NCI-H345 (cell line): ENCODE results near the gene TPTE2.
"Not testable (repeated sequence)": the region's sequence is repeated elsewhere in the genome, so short reads cannot be mapped to it uniquely, and the experiment has no call there.

Source experiments
- DNase-seq: peaks from one replicate; lab custom pipeline; 2025; lab: John Stamatoyannopoulos, UW

Gene TPTE2

DNA sequence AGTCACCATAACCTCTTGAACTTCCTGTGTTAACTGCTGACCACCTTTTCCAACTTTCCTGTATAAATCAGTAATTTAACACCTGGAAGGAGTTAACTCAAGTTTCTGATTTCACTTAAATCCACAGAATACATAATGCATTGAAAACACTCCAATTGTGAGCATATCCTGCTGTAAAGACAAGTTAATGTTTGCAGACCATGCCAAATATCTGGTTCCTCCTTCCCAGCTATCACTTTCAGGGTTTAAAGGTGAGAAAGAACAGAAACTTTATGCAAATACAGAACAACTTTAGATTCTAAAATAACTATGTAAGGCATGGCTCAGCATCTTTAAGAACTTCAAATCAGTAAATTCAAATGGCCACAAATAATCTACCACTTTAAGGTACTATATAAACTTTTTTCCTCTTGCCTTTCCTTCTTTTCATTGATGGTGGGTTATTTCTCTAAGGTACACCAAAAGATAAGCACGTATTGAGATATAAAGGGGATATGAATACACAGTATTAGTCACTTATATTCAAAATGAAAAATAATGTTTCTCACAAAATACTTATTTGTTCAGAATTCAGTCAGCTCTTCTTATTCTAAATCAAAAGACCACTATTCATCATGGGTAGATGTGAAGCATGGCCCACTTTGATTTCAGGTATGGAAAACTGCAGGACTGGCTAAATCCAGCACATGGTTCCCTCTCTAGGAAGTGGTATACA is 6.6 kb upstream of the TPTE2 start:
- DNase-seq, result no peak

DNA sequence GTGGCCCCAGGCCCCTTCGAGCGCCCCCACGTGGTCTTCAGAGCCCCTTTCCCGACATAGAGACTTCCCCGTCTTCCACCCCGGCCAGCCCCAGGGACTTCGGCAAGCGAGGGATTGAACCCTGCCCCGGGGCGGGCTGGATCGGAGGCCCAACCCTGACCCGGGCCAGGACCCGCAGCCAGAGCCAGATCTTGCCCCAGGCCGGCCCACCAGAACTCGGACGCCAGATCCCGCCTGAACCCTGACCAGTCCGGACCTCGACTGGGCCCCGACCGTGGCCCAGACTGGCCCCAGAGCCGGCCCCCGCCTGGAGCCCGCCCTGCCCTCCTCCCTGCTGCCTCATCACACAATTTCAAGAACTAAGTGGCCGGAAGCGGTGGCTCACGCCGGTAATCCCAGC is 253 bp upstream of the TPTE2 start:
- no peak for DNase-seq

DNA sequence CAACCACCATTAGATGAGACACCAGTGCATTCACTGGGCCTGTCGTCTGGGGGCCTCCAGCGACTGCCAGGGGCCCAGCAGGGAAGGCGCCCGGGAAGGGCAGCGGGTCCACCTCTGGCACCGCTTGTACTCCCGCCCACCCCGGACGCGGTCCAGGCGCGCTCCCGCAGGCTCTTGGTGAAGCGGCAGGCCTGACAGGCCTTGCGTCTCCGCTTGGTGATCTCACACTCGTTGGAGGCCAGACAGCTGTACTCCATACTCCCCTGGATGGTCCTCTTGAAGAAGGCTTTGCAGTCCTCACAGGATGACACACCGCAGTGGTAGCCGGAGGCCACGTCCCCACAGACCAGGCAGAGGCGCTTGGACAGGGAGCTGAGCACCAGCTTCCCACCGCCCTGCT is 660 bp downstream of the TPTE2 start:
- not testable (repeated sequence) for DNase-seq

DNA sequence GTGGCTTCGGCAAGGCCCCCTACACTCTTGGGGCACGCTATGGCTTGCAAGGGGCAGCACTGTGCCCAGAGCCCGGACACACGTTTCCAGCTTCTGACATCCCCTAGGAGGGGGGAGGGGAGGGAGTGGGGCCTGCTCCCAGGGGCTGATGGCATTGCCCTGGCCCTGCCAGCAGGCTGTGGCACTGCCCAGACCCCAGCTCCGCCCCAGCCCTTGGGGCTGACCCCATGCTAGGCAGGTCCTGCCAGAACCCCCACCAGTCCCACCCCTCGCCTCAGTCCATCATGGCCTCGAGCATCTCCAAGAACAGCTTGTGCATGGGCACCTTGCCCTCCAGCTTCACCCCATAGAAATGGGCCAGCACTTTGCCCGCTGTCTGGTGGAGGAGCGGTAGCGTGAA is 1.6 kb downstream of the TPTE2 start:
- DNase-seq, result not testable (repeated sequence)

DNA sequence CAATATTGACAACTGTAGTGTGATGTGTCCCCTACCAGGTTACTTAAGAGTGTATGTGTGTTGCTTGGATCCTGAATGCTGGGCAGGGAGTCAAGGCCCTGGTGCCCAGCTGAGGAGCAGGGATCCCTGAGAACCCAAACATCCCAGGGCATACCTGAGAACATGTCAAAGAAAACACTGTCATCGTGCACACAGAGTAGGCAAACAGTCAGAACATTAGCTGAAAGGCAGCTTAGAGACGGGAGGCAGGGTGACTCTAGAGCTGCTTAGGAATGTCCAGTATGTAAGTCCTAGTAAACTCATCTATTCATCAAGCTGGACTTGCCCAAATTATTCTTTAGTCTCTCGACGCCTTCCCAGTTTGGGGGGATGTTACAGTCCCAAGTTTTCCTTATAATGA is 4.0 kb downstream of the TPTE2 start:
- not testable (repeated sequence) for DNase-seq

DNA sequence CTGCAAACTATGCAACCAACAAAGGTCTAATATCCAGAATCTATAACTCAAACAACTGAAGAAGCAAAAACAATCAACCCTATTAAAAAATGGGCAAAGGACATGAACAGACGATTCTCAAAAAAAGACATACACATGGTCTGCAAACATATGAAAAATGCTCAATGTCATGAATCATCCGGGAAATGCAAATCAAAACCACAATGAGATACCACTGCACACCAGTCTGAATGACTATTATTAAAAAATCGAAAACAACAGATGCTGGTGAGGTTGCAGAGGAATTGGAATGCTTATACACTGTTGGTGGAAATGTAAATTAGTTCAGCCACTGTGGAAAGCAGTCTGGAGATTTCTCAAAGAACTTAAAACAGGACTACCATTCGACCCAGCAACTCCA is 12.1 kb downstream of the TPTE2 start:
- not testable (repeated sequence) for DNase-seq

DNA sequence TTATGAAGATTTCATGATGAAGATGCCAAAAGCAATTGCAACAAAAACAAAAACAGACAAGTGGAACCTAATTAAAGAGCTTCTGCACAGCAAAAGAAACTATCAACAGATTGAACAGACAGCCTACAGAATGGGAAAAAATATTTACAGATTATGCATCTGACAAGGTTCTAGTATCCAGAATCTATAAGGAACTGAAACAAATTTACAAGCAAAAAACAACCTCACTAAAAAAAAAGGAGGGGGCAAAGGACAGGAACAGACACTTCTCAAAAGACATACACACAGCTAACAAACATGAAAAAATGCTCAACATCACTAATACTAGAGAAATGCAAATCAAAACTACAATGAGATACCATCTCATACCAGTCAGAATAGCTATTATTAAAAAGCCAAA is 35.7 kb downstream of the TPTE2 start:
- not testable (repeated sequence) for DNase-seq

DNA sequence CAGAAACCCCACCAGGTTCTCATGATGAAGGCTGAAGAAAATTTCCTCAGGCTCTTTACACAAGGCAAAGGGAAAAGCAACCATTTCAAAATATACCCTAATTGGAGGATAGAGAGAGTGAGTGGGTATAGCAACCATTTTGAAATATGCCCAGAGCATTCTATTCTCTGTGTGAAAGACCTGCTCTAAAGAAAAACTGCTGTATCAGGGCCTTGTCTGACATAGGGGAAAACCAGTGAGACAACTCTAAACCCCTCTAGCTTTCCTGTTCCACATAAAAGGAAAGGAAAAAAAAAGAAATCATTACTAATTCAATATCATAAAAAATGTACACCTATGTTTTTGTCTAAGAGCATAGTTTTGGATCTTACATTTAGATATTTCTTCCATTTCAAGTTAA is 42.3 kb downstream of the TPTE2 start:
- no peak for DNase-seq

DNA sequence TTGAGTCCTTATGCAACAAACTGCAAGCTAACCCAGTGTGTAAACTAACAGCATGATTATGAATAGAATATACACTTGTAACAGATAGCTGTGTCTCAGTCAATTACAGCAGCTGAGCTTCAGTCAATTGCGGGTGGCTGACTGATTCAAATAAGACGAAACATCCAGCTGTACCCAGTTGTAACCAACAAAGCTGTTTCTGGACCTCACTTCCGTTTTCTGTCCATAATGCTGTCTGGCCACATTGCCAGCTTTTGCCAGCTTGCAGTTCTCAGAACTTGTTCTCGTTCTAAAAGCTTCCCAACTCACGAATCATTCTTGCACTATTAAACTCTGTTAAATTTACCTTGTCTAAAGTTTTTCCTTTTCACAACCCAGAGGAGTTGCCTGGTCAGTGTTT is 53.7 kb downstream of the TPTE2 start:
- not testable (repeated sequence) for DNase-seq

DNA sequence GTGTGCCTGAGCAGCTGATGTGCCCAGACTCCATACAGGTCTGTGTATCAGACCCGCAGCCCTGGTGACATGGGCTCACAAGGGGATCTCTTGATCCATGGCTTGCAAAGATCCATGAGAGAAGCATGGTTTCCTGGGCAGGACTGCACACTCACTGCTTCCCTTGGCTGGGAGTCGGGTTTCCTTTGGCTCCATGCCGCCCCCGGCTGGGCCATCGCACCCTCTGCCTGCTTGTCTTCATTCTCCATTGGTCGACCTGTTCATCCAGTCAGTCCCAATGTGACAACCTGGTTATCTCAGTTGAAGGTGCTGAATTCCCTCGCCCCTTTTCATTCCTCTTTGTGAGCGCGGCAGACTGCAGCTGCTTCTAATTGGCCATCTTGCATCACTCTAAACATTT is 101.2 kb downstream of the TPTE2 start:
- DNase-seq, result not testable (repeated sequence)

DNA sequence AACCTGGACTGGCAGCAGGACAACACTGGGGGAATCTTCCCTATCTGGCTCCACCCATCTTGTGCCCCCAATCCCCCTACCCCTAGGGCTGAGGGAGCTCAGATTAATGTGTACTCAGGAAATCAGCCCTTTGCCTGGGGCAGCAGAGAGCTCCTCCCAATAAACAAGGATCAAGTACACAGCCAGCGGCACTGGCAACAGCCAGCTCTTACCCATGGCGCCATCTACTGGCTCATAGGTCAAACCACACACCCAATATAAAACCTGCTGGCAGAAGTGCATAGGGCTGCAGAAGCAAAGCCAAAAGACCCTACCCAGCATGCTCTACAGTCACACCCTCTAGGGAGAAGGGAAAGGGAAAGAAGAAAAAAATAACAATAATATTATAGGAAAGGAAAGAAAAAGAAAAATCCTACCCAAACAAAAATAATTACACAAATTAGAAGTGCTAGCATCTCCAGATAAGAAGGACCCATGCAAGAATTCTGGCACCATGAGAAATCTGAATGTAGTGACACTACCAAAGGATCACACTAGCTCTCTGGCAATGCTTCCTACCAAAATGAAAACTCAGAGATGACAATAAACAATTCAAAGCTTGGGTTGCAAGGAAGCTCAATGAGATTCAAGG is 122.2 kb downstream of the TPTE2 start:
- DNase-seq, result peak; percentile 17

DNA sequence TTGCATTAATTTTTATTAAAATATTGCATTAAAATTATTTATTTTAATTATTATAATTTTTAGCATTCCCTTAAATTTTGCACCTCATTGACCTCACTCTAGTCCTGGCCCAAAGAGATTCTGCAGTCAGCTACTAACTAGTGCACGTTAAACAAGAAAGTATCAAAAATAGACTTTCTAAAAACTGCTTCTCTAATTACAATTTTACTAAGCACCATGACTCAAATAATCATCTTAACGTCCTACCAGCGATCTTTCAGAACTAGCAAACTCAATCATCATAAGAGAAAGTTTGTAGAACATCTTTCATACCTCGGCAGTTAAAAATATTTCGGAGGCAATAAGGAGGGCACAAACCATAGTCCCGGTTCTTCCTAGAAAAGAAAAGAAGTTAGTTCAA is 123.6 kb downstream of the TPTE2 start:
- not testable (repeated sequence) for DNase-seq

DNA sequence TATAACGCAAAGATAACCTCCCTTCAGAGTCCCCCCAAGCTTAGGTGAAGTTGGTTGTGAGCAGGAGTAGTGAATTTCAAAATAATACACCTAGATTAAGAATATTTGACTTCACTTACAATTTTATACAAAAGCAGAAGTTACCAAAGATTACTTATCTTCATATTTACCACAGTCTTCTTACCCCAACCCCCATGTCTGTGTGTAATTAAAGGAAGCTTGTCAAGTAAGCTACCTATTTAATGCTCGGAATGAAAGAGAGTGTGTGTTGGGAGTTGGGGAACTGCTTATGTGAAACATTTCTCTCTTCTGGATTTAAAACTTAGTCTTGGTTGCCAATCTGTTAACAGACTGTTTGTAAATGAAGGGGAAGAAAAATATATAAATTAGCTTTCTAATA is 139.1 kb downstream of the TPTE2 start:
- not testable (repeated sequence) for DNase-seq

DNA sequence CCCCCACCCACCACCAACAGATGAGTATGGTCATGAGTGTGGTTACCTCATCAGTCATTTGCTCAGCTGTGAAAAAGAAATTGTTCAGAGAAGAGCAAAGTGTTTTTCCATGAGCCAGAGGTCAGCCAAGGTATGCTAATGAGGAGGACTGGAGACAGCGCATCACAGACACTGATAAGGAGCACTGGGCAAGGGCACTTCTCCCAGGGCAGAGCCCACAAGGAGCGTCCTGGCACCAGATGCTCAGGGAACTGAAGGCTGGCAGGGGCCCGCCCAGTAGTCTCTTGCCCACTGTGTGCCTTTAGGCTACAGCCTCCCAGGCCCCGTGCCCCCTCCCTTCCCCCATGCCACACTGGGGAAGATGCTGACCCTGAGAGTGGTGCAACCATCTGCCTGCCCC is 148.8 kb downstream of the TPTE2 start:
- not testable (repeated sequence) for DNase-seq

DNA sequence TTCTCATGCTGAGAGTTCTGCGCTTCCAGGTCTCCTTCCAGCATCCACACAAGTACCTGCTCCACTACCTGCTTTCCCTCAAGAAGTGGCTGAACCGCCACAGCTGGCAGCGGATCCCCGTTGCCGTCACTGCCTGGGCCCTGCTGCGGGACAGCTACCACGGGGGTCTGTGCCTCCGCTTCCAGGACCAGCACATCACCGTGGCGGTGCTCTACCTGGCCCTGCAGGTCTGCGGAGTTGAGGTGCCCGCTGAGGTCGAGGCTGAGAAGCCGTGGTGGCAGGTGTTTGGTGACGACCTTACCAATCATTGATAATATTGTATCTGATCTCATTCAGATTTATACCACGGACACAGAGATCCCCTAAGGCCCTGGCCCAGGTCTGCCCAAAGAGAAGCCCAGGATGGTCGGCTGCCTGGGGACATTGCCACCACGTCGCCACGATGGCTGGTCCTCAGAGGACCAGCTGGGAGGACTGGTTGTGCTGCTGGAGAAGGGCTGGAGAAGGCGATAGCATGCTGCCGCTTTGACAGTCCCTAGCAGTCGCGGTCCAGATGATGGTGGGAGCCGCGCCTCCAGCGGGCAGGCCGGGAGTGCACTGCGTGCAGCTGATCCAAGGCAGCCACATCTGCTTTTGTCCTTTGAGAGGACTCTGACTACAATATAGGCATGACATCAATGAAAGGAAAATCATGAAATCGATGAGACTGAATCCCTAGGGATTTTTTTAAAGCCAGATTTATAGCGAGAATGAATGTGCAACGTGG is 178.4 kb downstream of the TPTE2 start:
- not testable (repeated sequence) for DNase-seq

DNA sequence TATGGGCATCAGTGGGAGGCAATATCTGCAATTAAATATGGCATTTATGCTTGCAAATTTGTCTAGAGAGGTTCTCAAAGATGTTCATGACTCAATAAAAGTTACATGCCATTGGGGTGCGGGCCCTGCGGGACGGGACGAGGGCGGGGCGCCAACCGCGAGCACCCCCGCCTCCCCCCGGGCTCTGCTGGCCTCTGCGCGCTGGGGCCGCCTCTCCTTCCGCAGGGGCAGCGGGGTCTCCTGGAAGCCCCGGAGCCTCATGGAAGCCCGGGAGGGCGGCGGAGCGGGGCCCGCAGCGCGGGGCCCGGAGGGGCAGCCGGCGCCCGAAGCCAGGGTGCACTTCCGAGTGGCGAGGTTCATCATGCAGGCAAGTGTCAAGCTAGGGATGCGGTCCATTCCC is 179.2 kb downstream of the TPTE2 start:
- no peak for DNase-seq
